Uterus (tissue), 2 donors: ENCODE measurements around the gene SRRT.

ENCODE experiments used
- POLR2A ChIP-seq, 2 donors: fragments of 450-650 bp; IDR thresholded peaks; one replicate each; pipeline ENCODE4 v1.6.1; 2016; ENCODE audit warnings: antibody characterized with exemption in 2 of 2, mild to moderate bottlenecking in 1 of 2, moderate library complexity in 1 of 2
- TF ChIP-seq, protein P1 (sequence below), 4 experiments: fragments of 200-600 bp in 2 of 4; fragments of 450-650 bp in 2 of 4; sonication (generic) in 2 of 4; IDR thresholded peaks; one replicate each; pipeline ENCODE4 v1.5.1; 2016 to 2019; ENCODE audit warnings: antibody characterized with exemption in 4 of 4, mild to moderate bottlenecking in 2 of 4, moderate library complexity in 1 of 4

DNA sequence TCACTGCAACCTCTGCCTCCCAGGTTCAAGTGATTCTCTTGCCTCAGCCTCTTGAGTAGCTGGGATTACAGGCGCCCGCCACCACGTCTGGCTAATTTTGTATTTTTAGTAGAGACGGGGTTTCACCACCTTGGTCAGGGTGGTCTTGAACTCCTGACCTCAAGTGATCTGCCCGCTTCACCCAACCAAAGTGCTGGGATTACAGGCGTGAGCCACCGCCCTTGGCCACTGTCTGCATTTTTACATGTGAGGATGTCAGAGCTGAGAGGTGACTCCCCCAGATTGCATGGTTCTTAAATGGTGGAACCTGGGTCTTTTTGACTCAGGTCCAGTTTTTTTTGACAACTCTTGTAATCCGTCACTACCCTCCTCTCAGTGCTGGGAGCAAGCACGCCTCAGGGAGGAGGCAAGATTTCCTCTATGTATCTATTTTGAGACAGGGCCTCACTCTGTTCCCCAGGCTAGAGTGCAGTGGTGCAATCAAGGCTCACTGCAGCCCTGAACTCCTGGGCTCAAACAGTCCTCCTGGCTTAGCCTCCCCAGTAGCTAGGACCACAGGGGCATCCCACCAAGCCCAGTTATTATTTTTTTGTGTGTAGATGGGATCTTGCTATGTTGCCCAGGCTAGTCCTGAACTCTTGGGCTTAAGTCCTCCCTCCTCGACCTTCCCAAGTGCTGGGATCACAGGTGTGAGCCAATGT is 1.2 kb upstream of the SRRT start:
- TF ChIP-seq, protein P1, sequence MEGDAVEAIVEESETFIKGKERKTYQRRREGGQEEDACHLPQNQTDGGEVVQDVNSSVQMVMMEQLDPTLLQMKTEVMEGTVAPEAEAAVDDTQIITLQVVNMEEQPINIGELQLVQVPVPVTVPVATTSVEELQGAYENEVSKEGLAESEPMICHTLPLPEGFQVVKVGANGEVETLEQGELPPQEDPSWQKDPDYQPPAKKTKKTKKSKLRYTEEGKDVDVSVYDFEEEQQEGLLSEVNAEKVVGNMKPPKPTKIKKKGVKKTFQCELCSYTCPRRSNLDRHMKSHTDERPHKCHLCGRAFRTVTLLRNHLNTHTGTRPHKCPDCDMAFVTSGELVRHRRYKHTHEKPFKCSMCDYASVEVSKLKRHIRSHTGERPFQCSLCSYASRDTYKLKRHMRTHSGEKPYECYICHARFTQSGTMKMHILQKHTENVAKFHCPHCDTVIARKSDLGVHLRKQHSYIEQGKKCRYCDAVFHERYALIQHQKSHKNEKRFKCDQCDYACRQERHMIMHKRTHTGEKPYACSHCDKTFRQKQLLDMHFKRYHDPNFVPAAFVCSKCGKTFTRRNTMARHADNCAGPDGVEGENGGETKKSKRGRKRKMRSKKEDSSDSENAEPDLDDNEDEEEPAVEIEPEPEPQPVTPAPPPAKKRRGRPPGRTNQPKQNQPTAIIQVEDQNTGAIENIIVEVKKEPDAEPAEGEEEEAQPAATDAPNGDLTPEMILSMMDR (IDR thresholded peaks at IDR 0.05), result no peak
- no peak for TF ChIP-seq POLR2A (IDR thresholded peaks at IDR 0.05)
